KBM-7 (cell line): ENCODE data around the gene PRUNE2.
"Not testable (repeated sequence)": the region's sequence is repeated elsewhere in the genome, so short reads cannot be mapped to it uniquely, and the experiment has no call there.

ENCODE experiments used
- DNase-seq: peaks from one replicate; pipeline ENCODE4 v3.0.0-alpha.2; 2015
- in situ Hi-C: fragments of 300-500 bp; cut with MboI; formaldehyde crosslinking; loops from 2 replicates; pipeline ENCODE4 v1.14.3; 2020; ENCODE audit warnings: low sequenced_read_pairs, low pct_unique_long_range_greater_than_20kb, mixed read lengths

Gene PRUNE2

GRCh38 chr9:76878933-76879332 is 27.0 kb downstream of the PRUNE2 start:
- no peak for DNase-seq
- in situ Hi-C loops: no loop called here

GRCh38 chr9:76877961-76878360 is 28.0 kb downstream of the PRUNE2 start:
- in situ Hi-C loops: no loop called here
- no peak for DNase-seq

GRCh38 chr9:76876098-76876497 is 29.8 kb downstream of the PRUNE2 start:
- in situ Hi-C loops: no loop called here

DNA sequence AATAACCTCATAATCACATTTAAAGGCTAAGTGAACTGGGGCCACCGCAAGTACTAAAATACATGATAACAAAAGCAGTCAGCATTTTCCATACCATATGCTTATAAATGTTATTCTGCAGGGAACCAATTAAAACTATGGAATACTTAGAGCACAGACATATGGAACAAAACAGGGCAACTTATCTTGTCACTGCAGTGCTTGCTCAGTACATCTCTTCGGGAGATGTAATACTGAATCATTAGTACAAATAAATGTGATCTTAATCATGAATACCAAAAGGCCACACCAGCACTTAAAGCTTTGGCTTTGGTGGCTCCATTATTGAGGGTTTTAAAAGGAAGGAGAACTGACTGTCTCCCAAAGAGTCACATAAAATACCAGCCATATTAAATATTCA is 32.1 kb downstream of the PRUNE2 start:
- in situ Hi-C loops: no loop called here
- DNase-seq: no peak

More at GRCh38 chr9:76876098-76876497, 29.8 kb downstream of the PRUNE2 start:
- no peak for DNase-seq

DNA sequence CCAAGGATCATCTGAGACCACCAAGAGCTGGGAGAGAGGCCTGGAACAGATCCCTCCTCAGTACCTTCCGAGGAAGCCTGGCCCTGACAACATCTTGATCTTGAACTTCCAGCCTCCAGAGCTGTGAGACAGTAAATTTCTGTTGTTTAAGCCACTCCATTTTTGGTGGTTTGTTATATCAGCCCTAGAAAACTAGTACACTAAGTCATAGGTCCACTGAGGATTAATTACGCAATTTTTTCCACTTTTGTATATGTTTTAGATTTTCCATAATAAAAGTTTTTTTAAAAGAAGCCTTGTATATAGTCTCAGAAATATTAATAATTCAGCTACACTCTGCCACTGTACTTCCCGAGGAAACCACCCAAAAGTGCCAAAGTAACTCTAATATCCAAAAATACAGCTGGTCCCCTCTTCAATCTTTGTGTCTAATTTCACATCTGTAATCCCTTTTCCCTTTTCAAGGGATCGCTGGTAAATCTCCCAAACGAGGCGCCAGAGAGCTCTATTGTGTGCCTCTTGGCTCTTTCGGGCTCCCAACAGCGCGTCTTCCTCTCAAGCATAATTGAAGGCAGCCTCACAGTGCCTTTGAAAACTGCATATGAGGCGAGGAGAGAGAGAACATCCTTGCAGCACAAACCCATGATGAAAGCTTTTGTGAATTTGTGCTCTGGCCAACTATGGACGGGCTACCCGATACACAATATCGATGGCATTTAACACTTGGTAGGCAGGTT is 32.7 kb downstream of the PRUNE2 start:
- no peak for DNase-seq
- in situ Hi-C loops: no loop called here

- in situ Hi-C loops: no loop called here
Observed at GRCh38 chr9:76868897-76869296, 37.0 kb downstream of the PRUNE2 start.

DNA sequence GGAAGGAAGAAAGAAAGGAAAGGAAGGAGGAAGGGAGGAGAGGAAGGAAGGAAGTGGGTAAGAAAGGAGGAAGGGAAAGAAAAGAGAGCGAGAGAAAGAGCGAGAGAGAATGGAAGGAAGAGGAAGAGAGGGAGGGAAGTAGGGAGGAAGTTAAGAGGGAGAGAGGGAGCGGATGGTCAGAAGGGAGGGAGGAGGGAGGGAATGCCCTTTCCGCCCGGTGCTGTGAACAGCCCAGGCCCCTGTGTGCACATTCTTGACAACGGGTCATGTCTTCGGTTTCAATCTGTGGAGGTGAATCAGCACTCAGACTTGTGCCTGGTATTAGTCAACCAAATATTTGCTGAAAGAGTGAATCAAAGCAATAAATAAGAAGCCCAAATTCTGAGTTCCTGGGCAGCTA is 39.2 kb downstream of the PRUNE2 start:
- in situ Hi-C loops: no loop called here
- no peak for DNase-seq

More at GRCh38 chr9:76868897-76869296, 37.0 kb downstream of the PRUNE2 start:
- DNase-seq: no peak

DNA sequence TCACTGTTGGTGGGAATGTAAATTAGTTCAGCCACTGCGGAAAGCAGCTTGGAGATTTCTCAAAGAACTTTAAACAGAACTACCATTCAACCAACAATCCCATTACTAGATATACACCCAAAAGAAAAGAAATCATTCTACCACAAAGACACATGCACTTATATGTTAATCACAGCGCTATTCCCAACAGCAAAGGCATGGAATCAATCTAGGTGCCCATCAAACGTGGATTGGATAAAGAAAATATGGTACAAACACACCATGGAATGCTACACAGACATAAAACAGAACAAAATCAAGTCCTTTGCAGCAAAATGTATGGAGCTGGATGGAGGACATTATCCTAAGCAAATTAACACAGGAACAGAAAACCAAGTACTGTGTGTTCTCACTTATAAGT is 42.1 kb downstream of the PRUNE2 start:
- DNase-seq: no peak
- in situ Hi-C loops: no loop called here

DNA sequence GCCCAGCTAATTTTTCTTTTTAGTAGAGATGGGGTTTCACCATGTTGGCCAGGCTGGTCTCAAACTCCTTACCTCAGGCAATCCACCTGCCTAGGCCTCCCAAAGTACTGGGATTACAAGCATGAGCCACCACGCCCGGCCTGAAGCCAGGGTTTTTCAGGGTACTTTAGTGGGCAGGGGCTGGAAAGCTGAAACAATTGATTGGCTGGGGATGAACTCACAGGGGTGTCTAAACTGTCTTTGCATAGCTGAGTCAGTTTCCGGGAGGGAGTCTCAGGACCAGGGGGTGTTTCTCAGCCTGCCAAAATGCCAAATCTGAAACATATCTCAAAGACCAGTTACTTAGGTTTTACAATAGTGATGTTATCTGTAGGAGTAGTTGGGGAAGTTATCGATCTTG is 46.1 kb downstream of the PRUNE2 start:
- DNase-seq: no peak
- in situ Hi-C loops: no loop called here

DNA sequence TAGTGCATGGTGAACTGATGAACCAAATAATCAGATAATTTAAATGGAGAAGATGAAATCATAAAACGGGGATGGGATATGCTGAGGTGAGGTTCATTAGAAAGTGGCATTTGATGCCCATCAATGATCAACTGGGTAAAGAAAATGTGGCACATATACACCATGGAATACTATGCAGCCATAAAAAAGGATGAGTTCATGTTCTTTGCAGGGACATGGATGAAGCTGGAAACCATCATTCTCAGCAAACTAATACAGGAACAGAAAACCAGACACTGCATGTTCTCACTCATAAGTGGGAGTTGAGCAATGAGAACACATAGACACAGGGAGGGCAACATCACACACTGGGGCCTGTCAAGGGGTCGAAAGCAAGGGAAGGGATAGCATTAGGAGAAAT is 47.7 kb downstream of the PRUNE2 start:
- DNase-seq, in situ Hi-C loops: not testable (repeated sequence)

DNA sequence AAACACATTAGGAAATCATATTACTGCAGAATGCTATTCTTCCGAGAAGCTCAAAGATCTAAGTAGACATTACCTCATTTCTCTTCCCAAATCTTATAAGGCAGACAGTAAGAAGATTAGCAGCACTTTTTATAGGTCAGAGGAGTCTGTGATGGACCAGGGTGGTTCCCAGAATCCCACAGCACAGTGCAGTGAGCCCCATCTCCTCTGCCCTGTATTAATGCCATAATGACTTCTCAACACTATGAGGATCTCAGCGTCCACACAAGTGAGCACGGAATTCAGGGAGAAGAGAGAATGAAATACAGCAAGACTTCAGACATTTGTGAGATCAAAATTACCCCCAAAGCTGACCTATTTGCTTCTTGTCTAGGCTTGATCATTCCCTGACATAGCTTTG is 49.9 kb downstream of the PRUNE2 start:
- in situ Hi-C loops: no loop called here
- DNase-seq: no peak

DNA sequence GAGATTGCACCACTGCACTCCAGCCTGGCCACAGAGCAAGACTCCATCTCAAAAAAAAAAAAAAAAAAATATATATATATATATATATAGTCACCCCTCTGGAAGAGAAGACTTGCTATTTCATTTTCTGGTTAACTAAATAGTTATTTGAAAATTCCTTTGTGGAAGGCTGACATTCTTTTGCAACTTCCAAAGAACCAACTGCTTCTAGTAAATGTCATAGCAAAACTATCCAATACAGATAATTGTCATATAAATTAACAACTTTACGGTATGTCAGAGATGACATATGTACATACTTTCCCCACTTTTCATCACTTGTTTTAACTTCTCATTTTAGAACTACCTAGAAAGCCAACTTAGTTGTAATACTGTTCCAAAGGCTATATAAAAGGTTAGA is 50.9 kb downstream of the PRUNE2 start:
- in situ Hi-C loops: no loop called here

DNA sequence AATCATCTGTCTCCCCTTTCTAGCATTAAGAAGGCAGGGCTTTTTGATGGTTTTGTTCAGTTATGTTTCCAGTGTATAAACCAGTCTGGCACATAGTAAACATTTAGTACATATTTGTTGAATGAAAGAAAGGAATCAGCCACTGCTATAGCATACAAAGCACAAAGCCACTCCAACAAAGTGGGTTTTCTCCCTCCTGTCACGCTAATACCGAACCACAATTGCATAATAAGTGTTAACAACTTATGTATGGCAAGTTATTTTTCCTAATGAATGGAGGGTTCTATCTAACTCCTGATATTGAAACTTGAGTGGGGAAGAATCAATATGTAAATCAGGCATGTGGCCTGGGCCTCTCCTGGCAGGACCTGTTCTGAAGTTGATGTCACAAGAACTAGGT is 53.9 kb downstream of the PRUNE2 start:
- DNase-seq: no peak
- in situ Hi-C loops: no loop called here

More for the DNA sequence above, 50.9 kb downstream of the PRUNE2 start:
- DNase-seq: no peak

DNA sequence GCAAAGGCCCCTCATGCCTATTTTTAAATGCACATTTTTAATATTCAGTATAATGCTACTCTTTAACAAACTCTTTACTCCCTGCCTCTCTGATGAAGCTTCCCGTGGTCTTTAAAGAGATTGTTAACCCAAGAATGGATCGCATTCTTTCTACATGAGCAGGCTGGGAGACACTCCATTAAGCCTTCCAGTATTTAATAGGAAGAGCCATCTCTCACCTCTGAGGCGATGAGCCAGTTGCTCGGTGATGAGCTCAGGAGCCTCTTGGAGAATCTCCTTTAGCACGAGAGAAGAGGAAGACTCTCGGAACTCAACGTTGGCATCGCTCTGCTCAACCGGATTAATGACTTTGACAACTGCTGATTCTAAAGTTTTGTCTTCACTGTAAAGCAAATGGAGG is 59.6 kb downstream of the PRUNE2 start:
- no peak for DNase-seq
- in situ Hi-C loops: no loop called here

GRCh38 chr9:76845254-76845653 is 60.7 kb downstream of the PRUNE2 start:
- DNase-seq: no peak
- in situ Hi-C loops: no loop called here

DNA sequence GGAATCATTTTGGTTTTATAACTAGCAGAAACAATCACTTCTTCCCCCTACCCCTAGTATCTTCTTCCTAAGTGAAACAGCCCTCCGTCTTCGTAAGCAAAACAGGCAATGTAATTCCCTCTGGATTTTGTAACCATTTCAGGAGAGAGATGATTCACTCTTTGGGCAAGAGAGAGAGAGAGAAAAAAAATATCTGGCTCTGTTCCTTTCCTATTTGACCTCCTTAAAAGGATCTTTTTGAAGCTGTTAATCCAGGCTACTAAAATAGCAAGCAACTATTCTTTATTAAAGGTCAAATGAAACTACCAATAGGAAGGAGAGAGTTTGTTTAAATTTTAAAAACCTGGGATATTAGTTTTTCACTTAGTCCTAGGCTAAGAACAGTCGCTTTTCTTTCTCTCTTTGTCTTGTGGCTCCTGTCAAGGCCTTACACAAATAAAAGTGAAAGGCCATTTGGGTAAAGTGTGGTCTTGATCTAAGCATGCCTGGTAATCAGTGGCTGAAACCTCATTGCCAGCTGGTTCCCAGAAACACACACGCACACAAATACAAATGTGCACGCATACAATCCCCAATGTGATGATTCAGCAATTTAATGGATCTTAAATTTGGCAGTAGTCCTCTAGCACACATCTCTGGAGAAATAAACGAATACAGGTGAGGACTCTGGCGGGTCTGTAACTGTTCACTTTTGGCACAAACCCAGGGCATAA is 70.2 kb downstream of the PRUNE2 start:
- in situ Hi-C loops: no loop called here
- no peak for DNase-seq

DNA sequence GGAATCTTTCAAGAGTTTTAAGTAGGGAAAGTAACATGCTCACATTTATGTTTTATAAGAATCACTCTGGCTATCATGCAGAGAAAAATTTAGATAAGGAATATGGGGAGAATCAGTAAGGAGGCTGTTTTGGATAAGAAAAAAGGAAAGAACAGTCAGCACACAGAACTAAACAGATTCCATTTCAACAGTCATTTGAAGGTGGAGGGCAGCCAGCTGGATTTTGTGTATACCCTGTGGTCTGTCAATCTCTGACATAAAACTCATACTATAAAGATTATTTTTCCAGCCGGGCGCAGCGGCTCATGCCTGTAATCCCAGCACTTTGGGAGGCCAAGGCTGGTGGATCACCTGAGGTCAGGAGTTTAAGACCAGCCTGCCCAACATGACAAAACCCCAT is 77.5 kb downstream of the PRUNE2 start:
- DNase-seq: no peak
- in situ Hi-C loops: no loop called here

- in situ Hi-C loops: no loop called here
- DNase-seq: no peak
Observed at GRCh38 chr9:76827296-76828080, 78.4 kb downstream of the PRUNE2 start.

DNA sequence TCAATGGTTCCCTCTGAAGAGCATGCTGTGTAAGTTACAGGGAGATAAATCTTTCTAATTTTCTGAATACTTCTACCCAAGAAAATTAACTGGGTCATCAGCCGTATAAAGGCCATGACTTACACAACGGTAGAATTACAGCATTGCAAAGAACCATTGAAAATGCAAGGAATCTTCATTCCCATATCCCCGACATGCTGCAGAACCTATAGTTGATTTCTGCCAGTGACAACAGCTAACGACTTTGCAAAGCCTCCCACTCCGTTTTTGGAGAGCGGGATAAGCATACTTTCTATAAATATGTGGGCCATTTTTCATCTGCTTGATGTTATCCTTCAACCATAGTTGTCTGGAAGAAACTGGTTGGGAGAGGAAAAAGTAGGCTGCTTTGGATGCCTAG is 85.5 kb downstream of the PRUNE2 start:
- in situ Hi-C loops: no loop called here
- no peak for DNase-seq

GRCh38 chr9:76818271-76818670 is 87.6 kb downstream of the PRUNE2 start:
- in situ Hi-C loops: no loop called here
- no peak for DNase-seq
